Ramos (cell line): ENCODE results near the gene SNAPC2.
"Not testable (repeated sequence)": the region's sequence is repeated elsewhere in the genome, so short reads cannot be mapped to it uniquely, and the experiment has no call there.

Experiments
- in situ Hi-C: fragments of 300-500 bp; cut with MboI; formaldehyde crosslinking; loops from one replicate; pipeline ENCODE4 v1.14.3; 2022; ENCODE audit warnings: low sequenced_read_pairs; ENCODE audit not compliant: unreplicated experiment

SNAPC2 gene

GRCh38 chr19:7887408-7888144 is 32.6 kb upstream of the SNAPC2 start:
- in situ Hi-C loops: no loop called here

- in situ Hi-C loops: no loop called here
These were observed 31.9 kb upstream of the SNAPC2 start, which contains the start of gene LRRC8E for GRCh38 chr19:7888145-7888825. Gene LRRC8E, plus strand, starts transcription at chr19:7888510. Its CDS starts 7,094 bp downstream, at chr19:7895604.

GRCh38 chr19:7888826-7889217 is 31.3 kb upstream of the SNAPC2 start:
- in situ Hi-C loops: no loop called here

GRCh38 chr19:7893362-7894101 is 26.6 kb upstream of the SNAPC2 start:
- in situ Hi-C loops: not testable (repeated sequence)

- in situ Hi-C loops: no loop called here
These were observed 25.4 kb upstream of the SNAPC2 start for GRCh38 chr19:7894612-7895309.

GRCh38 chr19:7895565-7895964 is 24.6 kb upstream of the SNAPC2 start:
- in situ Hi-C loops: no loop called here

- in situ Hi-C loops: no loop called here
These were observed 22.8 kb upstream of the SNAPC2 start for GRCh38 chr19:7897292-7897691.

- in situ Hi-C loops: no loop called here
These were observed 21.2 kb upstream of the SNAPC2 start for GRCh38 chr19:7898967-7899366.

- in situ Hi-C loops: no loop called here
These were observed 20.3 kb upstream of the SNAPC2 start for GRCh38 chr19:7899751-7900378.

GRCh38 chr19:7900401-7900870 is 19.7 kb upstream of the SNAPC2 start:
- in situ Hi-C loops: no loop called here

GRCh38 chr19:7900931-7901330 is 19.2 kb upstream of the SNAPC2 start:
- in situ Hi-C loops: no loop called here

GRCh38 chr19:7901337-7901736 is 18.8 kb upstream of the SNAPC2 start:
- in situ Hi-C loops: no loop called here

GRCh38 chr19:7902796-7903243 is 17.3 kb upstream of the SNAPC2 start:
- in situ Hi-C loops: no loop called here

- in situ Hi-C loops: no loop called here
These were observed 16.7 kb upstream of the SNAPC2 start, which contains the start of gene MAP2K7 for GRCh38 chr19:7903244-7904073. Gene MAP2K7, plus strand, starts transcription at chr19:7903877. Its CDS starts 68 bp downstream, at chr19:7903945.

- in situ Hi-C loops: no loop called here
These were observed 15.8 kb upstream of the SNAPC2 start for GRCh38 chr19:7904074-7905020.

- in situ Hi-C loops: no loop called here
These were observed 14.9 kb upstream of the SNAPC2 start for GRCh38 chr19:7905268-7905667.

- in situ Hi-C loops: no loop called here
These were observed 14.3 kb upstream of the SNAPC2 start for GRCh38 chr19:7905859-7906258.

GRCh38 chr19:7907122-7907521 is 13.0 kb upstream of the SNAPC2 start:
- in situ Hi-C loops: no loop called here
